GM19023 (cell line): Measurements from ENCODE around the gene LAMA5.

Experiments used
- ATAC-seq: cut with Tn5 transposase; IDR thresholded peaks from one replicate; pipeline ENCODE4 v1.9.1; 2021; ENCODE audit warnings: mild to moderate bottlenecking, moderate library complexity; ENCODE audit not compliant: unreplicated experiment

The LAMA5 gene

GRCh38 chr20:62372042-62372993 is 5.2 kb upstream of the LAMA5 start:
- ATAC-seq, result no peak

DNA sequence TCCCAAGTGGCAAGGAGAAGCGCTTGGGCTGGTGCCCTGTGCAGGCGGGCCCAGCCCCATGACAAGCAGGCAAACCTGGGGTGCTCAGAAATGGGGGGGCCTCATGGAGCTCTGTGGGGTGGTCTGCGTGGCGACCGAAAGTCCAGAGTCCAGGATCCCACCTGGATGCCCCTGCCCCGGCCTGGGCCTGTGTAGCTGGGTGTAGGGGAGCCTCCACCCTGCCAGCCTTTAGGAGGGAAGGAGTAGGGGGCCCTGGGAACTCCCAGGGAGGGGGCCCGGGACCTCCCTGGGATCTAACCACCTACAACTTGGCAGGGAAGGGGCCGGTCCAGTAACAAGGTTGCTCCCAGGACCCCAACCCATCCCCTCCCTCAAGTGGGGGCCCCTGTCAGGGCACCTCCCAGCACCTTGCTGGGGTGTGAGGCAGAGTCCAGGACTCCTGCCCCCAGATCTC is 4.5 kb upstream of the LAMA5 start:
- ATAC-seq, result no peak

GRCh38 chr20:62370807-62371587 is 3.9 kb upstream of the LAMA5 start:
- no peak for ATAC-seq

DNA sequence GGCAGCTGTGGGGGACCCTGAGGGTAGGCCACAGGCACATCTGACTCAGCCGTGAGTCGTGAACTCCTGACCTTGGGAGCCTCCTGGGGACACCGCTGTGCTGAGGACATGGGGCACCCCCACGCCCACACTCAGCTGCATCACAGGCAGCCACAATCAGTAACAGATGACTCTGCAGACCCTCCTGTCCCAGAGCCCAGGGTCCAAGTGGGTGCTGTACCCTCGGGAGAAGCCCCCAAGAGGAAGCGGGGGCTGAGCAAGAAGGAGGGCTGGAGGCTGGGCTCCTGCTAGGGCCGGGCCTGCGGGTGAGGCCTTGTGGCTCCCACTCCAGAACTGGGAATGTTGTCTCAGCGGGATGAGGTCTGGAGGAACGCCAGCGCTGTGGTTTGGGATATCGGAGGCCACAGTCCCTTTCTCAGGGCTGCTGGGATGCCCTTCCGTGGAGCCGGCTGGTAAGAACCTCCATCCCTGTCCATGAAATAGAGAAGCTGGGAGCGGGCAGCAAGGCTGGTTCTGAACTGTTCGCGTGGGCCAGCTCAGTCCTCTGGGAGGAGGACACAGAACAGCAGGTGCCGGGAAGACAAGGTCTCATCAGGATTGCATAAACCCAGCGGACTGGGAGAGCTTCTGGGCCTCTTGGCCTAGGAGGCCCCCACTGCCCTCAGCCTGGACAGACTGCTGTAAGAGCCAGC is 3.1 kb upstream of the LAMA5 start:
- no peak for ATAC-seq

DNA sequence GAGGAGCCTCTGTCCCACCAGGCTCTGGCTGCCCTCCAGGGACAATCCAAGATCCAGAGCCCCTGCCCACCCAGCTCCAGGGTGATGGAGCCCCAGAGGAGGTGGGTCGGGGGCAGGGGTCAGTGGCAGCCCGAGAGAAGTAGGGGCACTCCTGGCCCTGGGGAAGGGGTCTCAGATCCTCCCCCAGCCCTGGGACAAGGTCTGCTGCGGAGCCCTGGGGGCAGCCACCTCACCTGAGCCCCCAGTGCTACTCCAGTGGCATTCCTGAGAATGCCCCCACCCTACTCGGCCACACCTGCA is 2.7 kb upstream of the LAMA5 start:
- ATAC-seq, result no peak

DNA sequence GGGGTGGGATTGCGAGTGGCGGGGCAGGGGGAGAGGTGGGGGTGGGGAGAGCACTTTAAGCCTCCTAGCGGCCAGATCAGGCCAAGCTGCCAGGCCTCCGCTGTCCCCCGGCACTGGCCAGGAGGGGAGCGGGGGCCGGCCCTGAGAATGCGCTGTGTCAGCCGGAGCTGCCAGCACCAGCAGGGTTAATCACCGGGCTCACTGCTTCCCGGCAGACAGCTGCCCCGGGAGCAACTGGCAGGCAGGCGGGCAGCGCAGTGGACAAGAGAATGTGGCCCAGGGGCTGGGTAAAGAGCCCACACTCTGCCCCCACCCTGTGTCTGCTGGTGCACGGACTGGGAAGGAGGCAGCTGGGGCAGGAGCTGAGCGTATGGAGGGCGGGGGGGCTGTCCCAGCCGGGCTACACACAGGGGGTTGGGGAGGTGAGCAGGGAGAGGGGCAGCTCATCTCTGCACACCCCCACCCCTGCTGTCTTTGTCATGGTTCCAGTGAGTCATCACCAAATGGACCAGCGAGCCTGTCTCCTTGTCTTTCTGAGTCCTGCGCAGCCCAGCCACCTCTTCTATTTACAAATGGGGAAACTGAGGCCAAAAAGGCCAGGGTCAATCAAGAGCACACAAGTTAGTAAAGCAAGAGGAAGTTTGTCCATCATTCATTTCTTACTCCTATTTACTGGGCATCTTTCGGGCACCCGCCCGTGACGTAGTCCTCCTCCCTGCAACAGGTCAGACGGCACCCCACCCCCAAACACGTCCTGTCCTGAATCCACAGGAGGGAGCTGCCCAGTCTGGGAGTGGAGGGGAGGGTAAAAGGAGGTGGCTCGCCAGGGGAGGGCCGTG is 2.1 kb upstream of the LAMA5 start:
- ATAC-seq, result no peak

- no peak for ATAC-seq
Observed at GRCh38 chr20:62368392-62368975, 1.4 kb upstream of the LAMA5 start.

- no peak for ATAC-seq
Observed at GRCh38 chr20:62367633-62368391, 700 bp upstream of the LAMA5 start.

- no peak for ATAC-seq
Observed at GRCh38 chr20:62366370-62367135, 559 bp downstream of the LAMA5 start.

DNA sequence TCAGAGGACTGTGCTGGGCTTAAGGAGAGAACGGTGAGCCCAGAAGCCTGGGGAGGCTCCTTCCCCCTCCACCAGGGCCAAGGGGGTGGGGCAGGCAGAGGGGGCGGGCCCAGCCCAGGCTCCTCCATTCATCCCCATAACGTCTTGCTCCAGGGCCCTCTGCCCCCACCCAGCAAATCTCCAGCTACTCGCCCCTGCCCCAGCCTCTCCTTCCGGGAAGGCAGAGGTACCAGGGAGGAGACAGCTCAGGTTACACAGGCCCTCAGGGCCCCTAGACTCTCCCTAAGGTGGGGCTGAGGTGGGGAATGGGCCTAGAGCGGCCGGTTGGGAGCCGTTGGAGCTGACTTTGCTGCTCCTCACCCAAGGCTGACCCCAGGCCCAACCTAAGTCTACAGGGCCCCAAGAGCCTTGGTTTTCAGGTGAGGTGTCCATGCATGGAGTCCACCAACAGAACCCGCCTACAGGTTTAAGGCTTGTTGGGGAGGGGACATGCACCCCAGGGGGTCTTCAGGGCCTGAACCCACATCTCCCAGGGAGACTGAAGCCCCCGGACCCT is 1.2 kb downstream of the LAMA5 start:
- no peak for ATAC-seq

GRCh38 chr20:62364911-62365736 is 2.0 kb downstream of the LAMA5 start:
- ATAC-seq, result no peak

DNA sequence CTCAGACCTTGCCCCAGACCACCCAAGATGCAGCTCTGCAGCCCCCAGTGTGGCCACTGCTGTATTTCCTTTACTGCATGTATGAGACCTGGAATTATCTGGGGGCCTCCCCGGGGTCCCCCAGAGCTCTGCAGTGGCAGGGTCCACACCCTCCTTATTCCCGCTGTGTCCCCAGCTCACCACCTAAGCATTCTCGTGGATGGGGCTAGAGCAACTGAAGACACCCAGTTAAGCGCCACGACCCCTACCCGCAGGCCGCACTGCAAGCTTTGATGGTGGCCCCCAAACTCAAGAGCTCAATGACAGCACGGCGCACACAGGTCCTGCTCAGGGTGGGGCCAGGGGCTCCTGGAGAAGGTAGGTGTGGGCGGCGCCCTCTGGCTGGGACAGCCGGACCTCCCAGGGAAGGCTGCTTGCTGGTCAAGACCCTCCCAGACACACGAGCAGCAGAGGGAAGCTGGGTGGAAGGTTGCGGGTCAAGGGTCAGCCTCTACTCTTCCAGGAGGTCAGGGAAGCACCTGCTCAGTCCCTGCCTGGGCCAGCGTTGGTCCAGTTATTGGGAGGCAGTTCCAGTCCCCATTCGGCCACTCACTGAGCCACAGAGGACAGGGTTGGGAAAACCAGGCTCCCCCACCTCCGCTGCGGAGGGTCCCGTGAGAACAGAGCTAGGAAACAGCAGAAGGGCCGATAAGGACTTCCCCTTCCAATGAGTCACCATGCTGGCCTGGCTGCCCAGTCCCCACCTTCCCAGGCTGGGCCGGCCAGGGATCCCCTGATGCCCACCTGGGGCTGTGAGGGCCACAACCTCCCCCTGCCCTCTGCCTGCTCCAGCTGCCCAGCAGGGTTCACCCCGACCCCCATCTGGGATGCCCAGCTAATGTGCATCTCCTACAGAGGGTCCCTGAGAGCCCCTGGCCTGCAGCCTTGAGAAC is 2.9 kb downstream of the LAMA5 start:
- no peak for ATAC-seq

DNA sequence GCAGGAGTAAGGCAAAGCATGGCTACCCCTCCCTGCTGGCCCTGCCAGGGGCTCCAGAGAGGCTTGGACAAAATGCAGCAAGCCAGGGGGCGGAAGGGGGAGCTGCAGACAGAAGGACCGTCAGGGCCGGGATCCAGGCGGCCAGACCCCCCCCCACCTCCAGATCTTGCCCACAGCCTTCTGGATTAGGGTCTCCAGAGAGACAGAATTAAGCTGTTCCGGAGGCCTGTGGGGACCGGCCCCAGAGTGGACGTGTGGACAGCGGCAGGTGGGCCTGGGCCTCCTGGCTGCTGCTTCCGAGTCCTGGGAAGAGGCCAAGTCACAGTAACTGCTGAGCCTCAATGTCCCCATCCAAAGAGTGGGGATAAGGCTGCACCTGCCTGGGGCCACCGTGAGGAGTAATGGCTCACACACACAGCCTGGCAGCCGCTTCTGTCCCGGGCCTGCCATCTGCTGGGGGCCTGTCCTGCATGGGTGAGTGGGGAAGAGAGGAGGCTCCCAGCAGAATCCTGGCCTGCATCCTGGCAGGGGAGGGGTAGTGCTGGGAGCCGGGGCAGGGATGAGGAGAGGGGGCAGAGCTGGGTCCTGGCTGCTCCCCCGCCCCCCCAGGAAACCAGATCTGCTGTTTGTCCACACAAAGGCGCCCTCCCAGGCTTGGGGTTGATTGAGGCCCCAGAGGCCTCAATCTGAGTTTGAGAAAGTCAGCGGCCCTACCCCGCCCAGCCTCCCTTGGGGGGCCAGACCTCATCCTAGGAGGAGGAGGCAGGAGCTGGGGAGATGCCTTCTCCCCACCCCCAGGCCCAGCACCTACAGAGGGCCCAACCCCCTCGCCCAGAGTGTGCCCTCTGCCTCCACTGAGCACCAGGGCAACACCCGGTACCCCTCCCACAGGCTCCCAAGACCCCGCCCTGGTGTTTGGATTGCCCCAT is 3.9 kb downstream of the LAMA5 start:
- no peak for ATAC-seq

GRCh38 chr20:62362590-62362940 is 4.5 kb downstream of the LAMA5 start:
- ATAC-seq, result no peak

GRCh38 chr20:62361799-62362589 is 5.1 kb downstream of the LAMA5 start:
- no peak for ATAC-seq
